Fibroblast of lung (primary cell): Measurements from ENCODE around the gene SMAD2. TPM values are rescaled to one million over a fixed set of nuclear protein-coding genes. Genes with fewer than 3 reads are reported as not detected.

Experiments used
- DNase-seq, 2 donors: peaks; one replicate each; pipeline versions ENCODE4 v3.0.0 to v3.0.0-alpha.2; 2010; ENCODE audit warnings: low read depth in 2 of 2
- H2AFZ ChIP-seq: 2 replicates; pipeline ENCODE4 v1.5.1; 2012; ENCODE audit warnings: low read length, control low read depth, inconsistent platforms
- H3K27ac ChIP-seq: 2 replicates; pipeline ENCODE4 v1.5.1; 2011; ENCODE audit warnings: low read length, control low read depth; ENCODE audit not compliant: insufficient read depth
- H3K27me3 ChIP-seq: 2 replicates; pipeline ENCODE4 v1.5.1; 2011; ENCODE audit warnings: mild to moderate bottlenecking, low read length; ENCODE audit not compliant: control insufficient read depth, insufficient read depth
- H3K36me3 ChIP-seq: 2 replicates; pipeline ENCODE4 v1.5.1; 2011; ENCODE audit warnings: low read length; ENCODE audit not compliant: control insufficient read depth, insufficient read depth
- H3K4me1 ChIP-seq: 2 replicates; pipeline ENCODE4 v1.5.1; 2011; ENCODE audit warnings: low read length; ENCODE audit not compliant: control insufficient read depth, insufficient read depth; ENCODE audit errors: extremely low read depth
- H3K4me2 ChIP-seq: 2 replicates; pipeline ENCODE4 v1.5.1; 2011; ENCODE audit warnings: low read length, control low read depth; ENCODE audit not compliant: insufficient read depth; ENCODE audit errors: extremely low read depth
- H3K4me3 ChIP-seq, 4 experiments: fragments of 200-600 bp in 1 of 4; sonication (generic) in 1 of 4; replicated peaks in 1 of 4; 2 replicates each; pipeline ENCODE4 v1.5.1; 2011 to 2016; ENCODE audit warnings: low read length in 4 of 4, low read depth in 3 of 4, mild to moderate bottlenecking in 3 of 4, control low read depth in 2 of 4, inconsistent platforms in 1 of 4, mixed read lengths in 1 of 4; ENCODE audit not compliant: insufficient read depth in 1 of 4; ENCODE audit errors: control extremely low read depth in 1 of 4
- H3K79me2 ChIP-seq: 2 replicates; pipeline ENCODE4 v1.5.1; 2012; ENCODE audit warnings: mild to moderate bottlenecking, low read length, inconsistent platforms; ENCODE audit not compliant: control insufficient read depth, insufficient read depth
- H3K9ac ChIP-seq: 2 replicates; pipeline ENCODE4 v1.5.1; 2011; ENCODE audit warnings: mild to moderate bottlenecking, low read length, control low read depth; ENCODE audit not compliant: insufficient read depth
- H3K9me3 ChIP-seq: 2 replicates; pipeline ENCODE4 v1.5.1; 2012; ENCODE audit warnings: low read depth, low read length; ENCODE audit not compliant: control insufficient read depth, insufficient read depth
- H4K20me1 ChIP-seq: 2 replicates; pipeline ENCODE4 v1.5.1; 2011; ENCODE audit warnings: low read length; ENCODE audit not compliant: control insufficient read depth, insufficient read depth; ENCODE audit errors: extremely low read depth
- EZH2 ChIP-seq: IDR thresholded peaks from 2 replicates; pipeline ENCODE4 v1.5.1; 2012; ENCODE audit warnings: low read length, control low read depth, mild to moderate bottlenecking; ENCODE audit errors: missing control alignments
- polyA plus RNA-seq, 2 donors: library from polyadenylated mRNA; depleted of rRNA in 1 of 2; stranded (reverse) in 1 of 2; unstranded in 1 of 2; fragments of >200 nt; gene quantifications; 2 replicates each; pipeline ENCODE4 v1.2.1, GENCODE V29; 2011 to 2012; ENCODE audit warnings: missing spikeins in 1 of 2
- total RNA-seq: library from RNA; depleted of rRNA; stranded (reverse); fragments of >200 nt; gene quantifications from 2 replicates; pipeline ENCODE4 v1.2.1, GENCODE V29; 2014
- TF ChIP-seq, protein P1 (sequence below), 2 donors: IDR thresholded peaks in 1 of 2; conservative IDR thresholded peaks in 1 of 2; 1 replicate in 1 of 2; 2 replicates in 1 of 2; pipeline ENCODE4 v1.5.1; 2011 to 2012; ENCODE audit warnings: low read length in 2 of 2, control low read depth in 1 of 2, inconsistent platforms in 1 of 2, low read depth in 1 of 2, mild to moderate bottlenecking in 1 of 2

The SMAD2 gene
- total and polyA plus RNA-seq, 2 donors (not counting 1 experiment from before 2014, with no cell fraction given) = 76.0 to 111 TPM

DNA sequence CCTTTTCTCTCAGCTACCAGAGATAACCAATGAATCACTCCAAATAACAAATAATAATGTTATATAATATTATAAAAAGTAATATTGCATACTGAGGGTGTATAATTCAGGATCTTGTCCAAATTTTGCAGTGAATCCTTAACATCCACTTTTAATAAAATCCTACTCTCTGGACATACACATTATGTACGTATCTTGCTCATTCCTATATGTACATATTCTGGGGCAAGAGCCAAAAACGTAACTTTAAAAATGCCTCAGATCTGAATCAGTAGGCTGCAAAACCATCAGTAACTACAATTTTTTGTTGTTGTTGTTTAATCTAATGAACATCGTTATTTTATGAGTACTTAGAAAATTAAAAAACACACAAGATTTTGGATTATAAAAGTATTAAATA, 65.3 kb downstream of the SMAD2 start:
- no peaks in the 10 kb centered on the region for H4K20me1 ChIP-seq
- H3K9me3 ChIP-seq = no peaks in the 10 kb centered on the region
- peaks cover 2% of the 10 kb centered on the region for H3K36me3 ChIP-seq
- no peak overlapping the region for H3K27ac ChIP-seq
- DNase-seq = no peak
- no peak overlapping the region for H3K4me2 ChIP-seq
- no peak for TF ChIP-seq EZH2
- TF ChIP-seq, protein P1, sequence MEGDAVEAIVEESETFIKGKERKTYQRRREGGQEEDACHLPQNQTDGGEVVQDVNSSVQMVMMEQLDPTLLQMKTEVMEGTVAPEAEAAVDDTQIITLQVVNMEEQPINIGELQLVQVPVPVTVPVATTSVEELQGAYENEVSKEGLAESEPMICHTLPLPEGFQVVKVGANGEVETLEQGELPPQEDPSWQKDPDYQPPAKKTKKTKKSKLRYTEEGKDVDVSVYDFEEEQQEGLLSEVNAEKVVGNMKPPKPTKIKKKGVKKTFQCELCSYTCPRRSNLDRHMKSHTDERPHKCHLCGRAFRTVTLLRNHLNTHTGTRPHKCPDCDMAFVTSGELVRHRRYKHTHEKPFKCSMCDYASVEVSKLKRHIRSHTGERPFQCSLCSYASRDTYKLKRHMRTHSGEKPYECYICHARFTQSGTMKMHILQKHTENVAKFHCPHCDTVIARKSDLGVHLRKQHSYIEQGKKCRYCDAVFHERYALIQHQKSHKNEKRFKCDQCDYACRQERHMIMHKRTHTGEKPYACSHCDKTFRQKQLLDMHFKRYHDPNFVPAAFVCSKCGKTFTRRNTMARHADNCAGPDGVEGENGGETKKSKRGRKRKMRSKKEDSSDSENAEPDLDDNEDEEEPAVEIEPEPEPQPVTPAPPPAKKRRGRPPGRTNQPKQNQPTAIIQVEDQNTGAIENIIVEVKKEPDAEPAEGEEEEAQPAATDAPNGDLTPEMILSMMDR (conservative IDR thresholded peaks at IDR 0.05 in 1 of 2, IDR thresholded peaks at IDR 0.05 in 1 of 2; ENCODE audit: low read depth in 1 of 2, low read length in 2 of 2) = no peak
- no peaks in the 10 kb centered on the region for H3K27me3 ChIP-seq
- H3K9ac ChIP-seq = no peak overlapping the region
- no peak overlapping the region for H2AFZ ChIP-seq
- no peak overlapping the region for H3K4me3 ChIP-seq
- H3K4me1 ChIP-seq = no peaks in the 10 kb centered on the region
- no peaks in the 10 kb centered on the region for H3K79me2 ChIP-seq

DNA sequence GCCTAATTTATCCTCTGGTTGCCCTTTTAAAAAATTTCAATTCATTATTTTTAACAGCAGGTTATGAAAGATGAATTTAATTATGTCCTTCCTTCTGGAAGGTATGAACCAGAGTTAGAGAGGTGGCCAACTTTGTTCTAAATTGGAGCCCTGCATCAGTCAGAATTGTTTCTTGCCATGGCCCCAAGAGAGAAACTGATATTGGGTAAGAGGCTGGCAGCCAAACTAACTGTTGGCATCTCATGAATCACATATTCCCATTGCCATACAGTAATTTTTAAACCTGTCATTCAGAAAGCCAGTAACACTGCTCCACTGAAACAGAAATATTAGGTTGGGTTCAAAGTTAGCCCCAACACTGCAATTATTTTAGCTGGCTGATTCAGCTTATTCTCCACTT, 67.4 kb downstream of the SMAD2 start:
- H4K20me1 ChIP-seq = no peaks in the 10 kb centered on the region
- H3K4me2 ChIP-seq = no peak overlapping the region
- H3K9ac ChIP-seq = no peak overlapping the region
- no peaks in the 10 kb centered on the region for H3K9me3 ChIP-seq
- H3K4me3 ChIP-seq = no peak overlapping the region
- peaks cover 2% of the 10 kb centered on the region for H3K36me3 ChIP-seq
- H2AFZ ChIP-seq = no peak overlapping the region
- no peak for DNase-seq
- no peaks in the 10 kb centered on the region for H3K79me2 ChIP-seq
- no peaks in the 10 kb centered on the region for H3K4me1 ChIP-seq
- no peak overlapping the region for H3K27ac ChIP-seq
- no peak for TF ChIP-seq EZH2
- no peaks in the 10 kb centered on the region for H3K27me3 ChIP-seq

DNA sequence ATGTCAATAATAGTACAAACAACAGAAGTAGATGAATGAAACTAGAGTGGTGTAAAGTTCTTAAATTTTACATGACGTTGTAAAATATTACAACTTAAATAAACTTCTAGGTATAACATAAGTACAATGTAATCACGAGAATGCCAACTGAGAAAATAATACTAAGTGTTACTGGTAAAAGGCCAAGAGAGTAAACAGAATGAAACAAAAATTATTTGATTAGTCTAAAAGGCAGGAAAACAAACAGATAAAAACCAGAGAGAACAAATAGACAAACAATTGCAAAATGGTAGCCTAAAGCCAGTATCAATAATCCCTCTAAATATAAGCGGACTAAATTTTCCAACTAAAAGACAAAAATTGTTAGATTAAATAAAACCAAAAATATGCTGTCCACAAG, 71.9 kb downstream of the SMAD2 start:
- H3K4me2 ChIP-seq = no peak overlapping the region
- no peaks in the 10 kb centered on the region for H3K36me3 ChIP-seq
- H3K9me3 ChIP-seq = no peaks in the 10 kb centered on the region
- TF ChIP-seq, protein P1 (conservative IDR thresholded peaks at IDR 0.05 in 1 of 2, IDR thresholded peaks at IDR 0.05 in 1 of 2; ENCODE audit: low read depth in 1 of 2, low read length in 2 of 2) = no peak
- TF ChIP-seq EZH2 = no peak
- no peak overlapping the region for H3K27ac ChIP-seq
- no peaks in the 10 kb centered on the region for H3K27me3 ChIP-seq
- H3K79me2 ChIP-seq = no peaks in the 10 kb centered on the region
- H3K4me1 ChIP-seq = no peaks in the 10 kb centered on the region
- no peak for DNase-seq
- H2AFZ ChIP-seq = no peak overlapping the region
- H3K4me3 ChIP-seq = no peak overlapping the region
- no peak overlapping the region for H3K9ac ChIP-seq
- H4K20me1 ChIP-seq = no peaks in the 10 kb centered on the region
